B cell (primary cell): ENCODE results near the gene PDGFA. TPM values are rescaled to one million over a fixed set of nuclear protein-coding genes. Genes with fewer than 3 reads are reported as not detected.

Source experiments
- ATAC-seq: fragments of 200-7000 bp; cut with Tn5 transposase; one replicate; pipeline ENCODE4 v1.10.0; 2021; ENCODE audit warnings: low read depth, mild to moderate bottlenecking, moderate number of reproducible peaks, moderate library complexity
- CTCF ChIA-PET: fragments of 350-600 bp; sonication (Branson Sonifier 250); formaldehyde crosslinking; loops from one replicate; lab custom pipeline; 2021; ENCODE audit warnings: antibody characterized with exemption, inconsistent platforms; lab: Charles Lee
- POLR2A ChIA-PET: fragments of 350-600 bp; sonication (Branson Sonifier 250); formaldehyde crosslinking; loops from one replicate; lab custom pipeline; 2021; ENCODE audit warnings: antibody characterized with exemption; lab: Charles Lee
- DNase-seq: peaks from one replicate; pipeline ENCODE4 v3.0.0; 2013
- H2AFZ ChIP-seq: 2 replicates; pipeline ENCODE4 v1.6.1; 2012; ENCODE audit warnings: mild to moderate bottlenecking, low read depth, low read length; ENCODE audit not compliant: insufficient read depth, poor library complexity, severe bottlenecking
- H3K27ac ChIP-seq, 2 donors: 1 replicate in 1 of 2; 2 replicates in 1 of 2; pipeline ENCODE4 v1.5.1; 2012 to 2013; ENCODE audit warnings: low read length in 2 of 2, mild to moderate bottlenecking in 2 of 2, moderate library complexity in 1 of 2
- H3K27me3 ChIP-seq, 4 experiments: fragments of 200-600 bp in 1 of 4; sonication (generic) in 1 of 4; replicated peaks in 1 of 4; 1 replicate in 2 of 4; 2 replicates in 2 of 4; pipeline versions ENCODE4 v1.6.1 to v1.7.0; 2013 to 2016; ENCODE audit warnings: low read length in 3 of 4, mild to moderate bottlenecking in 2 of 4, mixed read lengths in 1 of 4, moderate library complexity in 1 of 4; ENCODE audit not compliant: insufficient read depth in 4 of 4, control insufficient read depth in 3 of 4; ENCODE audit errors: control extremely low read depth in 1 of 4
- H3K36me3 ChIP-seq, 2 experiments: replicated peaks in 1 of 2; 1 replicate in 1 of 2; 2 replicates in 1 of 2; pipeline versions ENCODE4 v1.6.1 to v1.7.1; 2013; ENCODE audit warnings: low read length in 1 of 2; ENCODE audit not compliant: insufficient read depth in 2 of 2, control insufficient read depth in 1 of 2; ENCODE audit errors: control extremely low read depth in 1 of 2, extremely low read depth in 1 of 2
- H3K4me1 ChIP-seq, 2 donors: fragments of 200-600 bp in 1 of 2; sonication (generic) in 1 of 2; 1 replicate in 1 of 2; 2 replicates in 1 of 2; pipeline versions ENCODE4 v1.5.1 to v1.6.1; 2013 to 2017; ENCODE audit warnings: low read length in 2 of 2; ENCODE audit not compliant: control insufficient read depth in 2 of 2, insufficient read depth in 2 of 2
- H3K4me2 ChIP-seq: replicated peaks from 2 replicates; pipeline ENCODE3; 2012; ENCODE audit warnings: mild to moderate bottlenecking, low read depth, low read length; ENCODE audit not compliant: poor library complexity, severe bottlenecking
- H3K4me3 ChIP-seq, 5 experiments: fragments of 200-600 bp in 1 of 5; sonication (generic) in 1 of 5; 1 replicate in 3 of 5; 2 replicates in 2 of 5; pipeline versions ENCODE4 v1.5.1 to v1.7.0; 2011 to 2016; ENCODE audit warnings: low read length in 4 of 5, mild to moderate bottlenecking in 4 of 5, low read depth in 2 of 5, control low read depth in 1 of 5, moderate library complexity in 1 of 5; ENCODE audit not compliant: insufficient read depth in 1 of 5; ENCODE audit errors: control extremely low read depth in 1 of 5, extremely low read depth in 1 of 5
- H3K79me2 ChIP-seq: fragments of 200-600 bp; sonication (generic); one replicate; pipeline ENCODE4 v1.6.0; 2016; ENCODE audit warnings: low read length; ENCODE audit not compliant: control insufficient read depth, insufficient read depth
- H3K9ac ChIP-seq: fragments of 200-600 bp; sonication (generic); 2 replicates; pipeline ENCODE4 v1.6.1; 2017; ENCODE audit warnings: mild to moderate bottlenecking, low read length, moderate library complexity
- H3K9me3 ChIP-seq, 3 donors: one replicate each; pipeline versions ENCODE4 v1.6.1 to v1.7.1; 2013; ENCODE audit warnings: low read length in 2 of 3; ENCODE audit not compliant: control insufficient read depth in 2 of 3, insufficient read depth in 1 of 3; ENCODE audit errors: control extremely low read depth in 1 of 3
- H4K20me1 ChIP-seq: 2 replicates; pipeline ENCODE4 v1.6.0; 2012; ENCODE audit warnings: mild to moderate bottlenecking, low read length; ENCODE audit not compliant: insufficient read depth, control insufficient read depth, poor library complexity, severe bottlenecking
- H3K27ac Mint-ChIP-seq: one replicate; pipeline ENCODE4 v1.8.0; 2021; ENCODE audit warnings: mixed read lengths
- H3K27me3 Mint-ChIP-seq: one replicate; pipeline ENCODE4 v1.8.0; 2021; ENCODE audit warnings: mixed read lengths
- H3K4me1 Mint-ChIP-seq: one replicate; pipeline ENCODE4 v1.8.0; 2021; ENCODE audit warnings: mixed read lengths
- H3K4me3 Mint-ChIP-seq: one replicate; pipeline ENCODE4 v1.8.0; 2021; ENCODE audit warnings: mixed read lengths
- H3K9me3 Mint-ChIP-seq: one replicate; pipeline ENCODE4 v1.8.0; 2022; ENCODE audit warnings: mixed read lengths; ENCODE audit not compliant: insufficient read depth
- CTCF ChIP-seq: fragments of 200-600 bp; IDR thresholded peaks from one replicate; pipeline ENCODE4 v1.8.0; 2022; ENCODE audit warnings: antibody characterized with exemption, mild to moderate bottlenecking
- EZH2 ChIP-seq: IDR thresholded peaks from 2 replicates; pipeline ENCODE4 v1.6.1; 2012; ENCODE audit warnings: borderline replicate concordance, low read depth, mild to moderate bottlenecking, moderate library complexity, low read length; ENCODE audit not compliant: insufficient read depth, poor library complexity, severe bottlenecking
- WGBS: methylation state at CpG from one replicate; pipeline ENCODE4 v1.1.5; 2013; ENCODE audit warnings: missing lambda C conversion rate; ENCODE audit not compliant: insufficient coverage; 5-methylcytosine and 5-hydroxymethylcytosine counted together
- intact Hi-C: fragments of 100-400 bp; cut with micrococcal nuclease; formaldehyde crosslinking; loops from one replicate; pipeline ENCODE4 v1.10.0; 2022
- polyA plus RNA-seq: library from polyadenylated mRNA; depleted of rRNA; stranded (reverse); fragments of >200 nt; gene quantifications from 2 replicates; pipeline ENCODE4 v1.2.3, GENCODE V29; 2012
- total RNA-seq, 2 donors: library from RNA; stranded (reverse); fragments of 120-200 nt in 1 of 2; gene quantifications; 1 replicate in 1 of 2; 2 replicates in 1 of 2; pipeline versions ENCODE4 v1.2.3 to v1.2.4, GENCODE V29; 2013 to 2022

The PDGFA gene
- total and polyA plus RNA-seq, 2 donors (not counting 1 experiment from before 2014, with no cell fraction given) = 0.36 to 1.5 TPM

GRCh38 chr7:494259-494687, 25.4 kb downstream of the PDGFA start:
- Histone ChIP-seq H3K4me1 (no peaks in the 10 kb centered on the region), H3K9me3 (peaks cover 0 to 11% (median 0%) of the 10 kb centered on the region in 3 donors), H3K79me2 (no peaks in the 10 kb centered on the region), H3K4me2 (no peak overlapping the region), H3K27me3 (no peaks in the 10 kb centered on the region), H4K20me1 (no peaks in the 10 kb centered on the region), H2AFZ (no peak overlapping the region), H3K4me3 (no peak overlapping the region), H3K36me3 (no peaks in the 10 kb centered on the region), H3K9ac (no peak overlapping the region), H3K27ac (no peak overlapping the region)
- no peak for DNase-seq
- no peaks in the 10 kb centered on the region for H3K9me3 Mint-ChIP-seq
- CTCF ChIA-PET = no interaction called here
- 74% methylated on average over 22 of the region's 31 CpGs for WGBS
- H3K27me3 Mint-ChIP-seq = peaks cover 4% of the 10 kb centered on the region
- POLR2A ChIA-PET = no interaction called here
- intact Hi-C loops = no loop called here
- no peak for ATAC-seq
- no peaks in the 10 kb centered on the region for H3K4me1 Mint-ChIP-seq
- H3K27ac Mint-ChIP-seq = no peak overlapping the region
- TF ChIP-seq EZH2 (no peak), CTCF (no peak)
- H3K4me3 Mint-ChIP-seq = no peak overlapping the region

- H3K4me3 Mint-ChIP-seq = no peak overlapping the region
- H3K4me3 ChIP-seq = no peak overlapping the region
- no peaks in the 10 kb centered on the region for H3K79me2 ChIP-seq
- intact Hi-C loops = no loop called here
- no peak for DNase-seq
- peaks cover 0 to 5% (median 0%) of the 10 kb centered on the region in 3 donors for H3K9me3 ChIP-seq
- no peak for ATAC-seq
- H3K36me3 ChIP-seq = no peaks in the 10 kb centered on the region
- no peaks in the 10 kb centered on the region for H3K9me3 Mint-ChIP-seq
- H3K27me3 Mint-ChIP-seq = peaks cover 6% of the 10 kb centered on the region
- H3K27me3 ChIP-seq = no peaks in the 10 kb centered on the region
- no peaks in the 10 kb centered on the region for H3K4me1 ChIP-seq
- H2AFZ ChIP-seq = no peak overlapping the region
- no peak overlapping the region for H3K27ac ChIP-seq
- ChIA-PET POLR2A (no interaction called here), CTCF (no interaction called here)
- TF ChIP-seq EZH2 = no peak
- no peak for TF ChIP-seq CTCF
- 90% methylated on average over 54 of the region's 55 CpGs for WGBS
- no peak overlapping the region for H3K9ac ChIP-seq
- H3K27ac Mint-ChIP-seq = no peak overlapping the region
- H3K4me1 Mint-ChIP-seq = no peaks in the 10 kb centered on the region
- H4K20me1 ChIP-seq = no peaks in the 10 kb centered on the region
- no peak overlapping the region for H3K4me2 ChIP-seq
Measured at GRCh38 chr7:493661-494251, 25.9 kb downstream of the PDGFA start.
